ENCODE data around the gene RAD54L.

DNA sequence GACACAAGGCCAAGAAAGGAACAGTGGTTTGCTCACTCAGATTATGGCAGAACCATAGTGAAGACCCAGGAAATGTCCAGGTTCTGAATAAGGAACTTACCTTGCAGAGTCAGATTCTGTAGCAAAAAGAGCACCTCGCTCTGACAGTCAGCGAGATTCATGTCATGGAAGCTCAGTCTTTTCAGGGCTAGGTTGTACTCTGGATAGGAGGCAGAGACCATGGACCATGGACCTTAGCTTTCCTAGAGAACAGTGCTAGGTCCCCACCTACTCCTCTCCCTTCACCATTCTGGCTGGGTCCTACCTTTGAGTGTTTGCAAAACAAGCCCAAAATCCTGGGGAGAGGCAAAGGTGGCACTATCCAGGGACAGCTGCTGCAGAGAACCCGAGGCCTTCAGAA lies 32.5 kb downstream of the RAD54L start:
- TF ChIP-seq, protein P1, sequence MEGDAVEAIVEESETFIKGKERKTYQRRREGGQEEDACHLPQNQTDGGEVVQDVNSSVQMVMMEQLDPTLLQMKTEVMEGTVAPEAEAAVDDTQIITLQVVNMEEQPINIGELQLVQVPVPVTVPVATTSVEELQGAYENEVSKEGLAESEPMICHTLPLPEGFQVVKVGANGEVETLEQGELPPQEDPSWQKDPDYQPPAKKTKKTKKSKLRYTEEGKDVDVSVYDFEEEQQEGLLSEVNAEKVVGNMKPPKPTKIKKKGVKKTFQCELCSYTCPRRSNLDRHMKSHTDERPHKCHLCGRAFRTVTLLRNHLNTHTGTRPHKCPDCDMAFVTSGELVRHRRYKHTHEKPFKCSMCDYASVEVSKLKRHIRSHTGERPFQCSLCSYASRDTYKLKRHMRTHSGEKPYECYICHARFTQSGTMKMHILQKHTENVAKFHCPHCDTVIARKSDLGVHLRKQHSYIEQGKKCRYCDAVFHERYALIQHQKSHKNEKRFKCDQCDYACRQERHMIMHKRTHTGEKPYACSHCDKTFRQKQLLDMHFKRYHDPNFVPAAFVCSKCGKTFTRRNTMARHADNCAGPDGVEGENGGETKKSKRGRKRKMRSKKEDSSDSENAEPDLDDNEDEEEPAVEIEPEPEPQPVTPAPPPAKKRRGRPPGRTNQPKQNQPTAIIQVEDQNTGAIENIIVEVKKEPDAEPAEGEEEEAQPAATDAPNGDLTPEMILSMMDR (IDR thresholded peaks at IDR 0.05) = no peak
- TF ChIP-seq, protein P2, sequence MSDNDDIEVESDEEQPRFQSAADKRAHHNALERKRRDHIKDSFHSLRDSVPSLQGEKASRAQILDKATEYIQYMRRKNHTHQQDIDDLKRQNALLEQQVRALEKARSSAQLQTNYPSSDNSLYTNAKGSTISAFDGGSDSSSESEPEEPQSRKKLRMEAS (IDR thresholded peaks at IDR 0.05; ENCODE audit: low read depth) = no peak
- no peak for TF ChIP-seq EP300 (IDR thresholded peaks at IDR 0.05; ENCODE audit: borderline replicate concordance in 1 of 2, low read depth in 1 of 2, low read length in 1 of 2)
- no peak for TF ChIP-seq RXRA (IDR thresholded peaks at IDR 0.05; ENCODE audit: borderline replicate concordance, low read depth)
- TF ChIP-seq, protein P3, sequence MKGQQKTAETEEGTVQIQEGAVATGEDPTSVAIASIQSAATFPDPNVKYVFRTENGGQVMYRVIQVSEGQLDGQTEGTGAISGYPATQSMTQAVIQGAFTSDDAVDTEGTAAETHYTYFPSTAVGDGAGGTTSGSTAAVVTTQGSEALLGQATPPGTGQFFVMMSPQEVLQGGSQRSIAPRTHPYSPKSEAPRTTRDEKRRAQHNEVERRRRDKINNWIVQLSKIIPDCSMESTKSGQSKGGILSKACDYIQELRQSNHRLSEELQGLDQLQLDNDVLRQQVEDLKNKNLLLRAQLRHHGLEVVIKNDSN (IDR thresholded peaks at IDR 0.05; ENCODE audit: borderline replicate concordance, low read depth) = no peak
- no peak for TF ChIP-seq EZH2phosphoT487 (IDR thresholded peaks at IDR 0.05; ENCODE audit: borderline replicate concordance, low read depth)
- TF ChIP-seq SIN3A (IDR thresholded peaks at IDR 0.05; ENCODE audit: borderline replicate concordance, low read depth, low read length) = no peak
- TF ChIP-seq TCF12 (IDR thresholded peaks at IDR 0.05) = no peak
